HepG2 (cell line): ENCODE data around the gene LAPTM4A. TPM values are rescaled to one million over a fixed set of nuclear protein-coding genes. Genes with fewer than 3 reads are reported as not detected.

ENCODE experiments used
- AGO1 ChIP-seq: fragments of 200-400 bp; formaldehyde crosslinking; IDR thresholded peaks from 2 replicates; pipeline ENCODE4 v1.6.1; 2017; ENCODE audit warnings: mild to moderate bottlenecking, low read depth, low read length, moderate library complexity; ENCODE audit not compliant: poor library complexity, severe bottlenecking
- JUND ChIP-seq: sonication (generic); formaldehyde crosslinking; IDR thresholded peaks from 2 replicates; pipeline ENCODE4 v1.8.0; 2022; ENCODE audit warnings: mild to moderate bottlenecking, missing genetic modification reagents
- MIER3 ChIP-seq: IDR thresholded peaks from 2 replicates; pipeline ENCODE4 v1.6.1; 2016; ENCODE audit warnings: missing compliant biosample characterization, borderline replicate concordance
- NFKBIZ ChIP-seq: IDR thresholded peaks from 2 replicates; pipeline ENCODE4 v1.6.1; 2018; ENCODE audit warnings: missing genetic modification reagents, missing compliant biosample characterization
- NR2F6 ChIP-seq, 2 experiments: IDR thresholded peaks; 2 replicates each; pipeline ENCODE4 v1.6.1; 2016; ENCODE audit warnings: antibody characterized with exemption in 1 of 2, mild to moderate bottlenecking in 1 of 2
- SOX13 ChIP-seq, 3 experiments: fragments of 450-650 bp in 1 of 3; sonication (generic) in 1 of 3; formaldehyde crosslinking in 1 of 3; IDR thresholded peaks in 2 of 3; conservative IDR thresholded peaks in 1 of 3; 2 replicates each; pipeline versions ENCODE4 v1.5.0 to v1.6.1; 2016 to 2020; ENCODE audit warnings: antibody characterized with exemption in 1 of 3, mild to moderate bottlenecking in 1 of 3, missing compliant biosample characterization in 1 of 3, missing genetic modification reagents in 1 of 3, moderate library complexity in 1 of 3
- U2AF2 ChIP-seq: fragments of 200-400 bp; formaldehyde crosslinking; IDR thresholded peaks from 2 replicates; pipeline ENCODE4 v1.6.1; 2017; ENCODE audit warnings: low read depth, mild to moderate bottlenecking, low read length
- ZBTB7A ChIP-seq: sonication (generic); formaldehyde crosslinking; IDR thresholded peaks from 2 replicates; pipeline ENCODE4 v1.8.0; 2022; ENCODE audit warnings: mild to moderate bottlenecking, missing genetic modification reagents
- ZNF12 ChIP-seq: sonication (generic); formaldehyde crosslinking; IDR thresholded peaks from 2 replicates; pipeline ENCODE4 v1.5.0; 2020; ENCODE audit warnings: missing genetic modification reagents
- ZNF136 ChIP-seq: sonication (generic); formaldehyde crosslinking; IDR thresholded peaks from 2 replicates; pipeline ENCODE4 v1.8.1; 2022; ENCODE audit warnings: low read depth, mild to moderate bottlenecking, moderate library complexity, missing genetic modification reagents
- ZNF501 ChIP-seq: sonication (generic); formaldehyde crosslinking; IDR thresholded peaks from 2 replicates; pipeline ENCODE4 v1.5.1; 2020; ENCODE audit warnings: mild to moderate bottlenecking, moderate library complexity, missing genetic modification reagents
- ZNF550 ChIP-seq: sonication (generic); formaldehyde crosslinking; IDR thresholded peaks from 2 replicates; pipeline ENCODE4 v1.4.0; 2020; ENCODE audit warnings: mild to moderate bottlenecking, missing genetic modification reagents, borderline replicate concordance
- ZNF773 ChIP-seq: sonication (generic); formaldehyde crosslinking; IDR thresholded peaks from 2 replicates; pipeline ENCODE4 v1.4.0; 2020; ENCODE audit warnings: missing genetic modification reagents, borderline replicate concordance
- ZNF839 ChIP-seq: sonication (generic); formaldehyde crosslinking; IDR thresholded peaks from 2 replicates; pipeline ENCODE4 v1.4.0; 2020; ENCODE audit warnings: missing genetic modification reagents, mild to moderate bottlenecking, borderline replicate concordance
- polyA plus RNA-seq, 8 experiments: library from polyadenylated mRNA; depleted of rRNA in 3 of 8; stranded (reverse) in 7 of 8; unstranded in 1 of 8; fragments of >200 nt; fragmentation: Illumina TruSeq in 4 of 8; extraction: Trizol in 4 of 8; gene quantifications; 2 replicates each; pipeline versions ENCODE4 v1.2.1 to v1.2.3, GENCODE V29; 2011 to 2016; ENCODE audit warnings: low read depth in 4 of 8, missing spikeins in 1 of 8, mixed read lengths in 1 of 8; ENCODE audit not compliant: insufficient read depth in 1 of 8
- total RNA-seq, 5 experiments: library from RNA; depleted of rRNA; stranded (reverse); fragments of >200 nt; fragmentation: Illumina TruSeq; extraction: Trizol; gene quantifications; 2 replicates each; pipeline ENCODE4 v1.2.3, GENCODE V29; 2016; ENCODE audit warnings: low read depth in 1 of 5
- TF ChIP-seq, protein P1 (sequence below): sonication (generic); formaldehyde crosslinking; IDR thresholded peaks from 2 replicates; pipeline ENCODE4 v1.9.0; 2022; ENCODE audit warnings: missing genetic modification reagents, mild to moderate bottlenecking, borderline replicate concordance
- TF ChIP-seq, protein P2 (sequence below): sonication (generic); formaldehyde crosslinking; IDR thresholded peaks from 2 replicates; pipeline ENCODE4 v1.4.0; 2020; ENCODE audit warnings: mild to moderate bottlenecking, missing genetic modification reagents, borderline replicate concordance
- TF ChIP-seq, protein P3 (sequence below): sonication (generic); formaldehyde crosslinking; IDR thresholded peaks from 2 replicates; pipeline ENCODE4 v1.5.1; 2020; ENCODE audit warnings: missing genetic modification reagents, mild to moderate bottlenecking, borderline replicate concordance
- TF ChIP-seq, protein P4 (sequence below): sonication (generic); formaldehyde crosslinking; conservative IDR thresholded peaks from 2 replicates; pipeline ENCODE4 v1.8.0; 2022; ENCODE audit warnings: missing genetic modification reagents

The LAPTM4A gene
- total and polyA plus RNA-seq, 2 of the 13 experiments (the other 11 are each of a cell fraction or from before 2014, with no cell fraction given) = 116 to 558 TPM

DNA sequence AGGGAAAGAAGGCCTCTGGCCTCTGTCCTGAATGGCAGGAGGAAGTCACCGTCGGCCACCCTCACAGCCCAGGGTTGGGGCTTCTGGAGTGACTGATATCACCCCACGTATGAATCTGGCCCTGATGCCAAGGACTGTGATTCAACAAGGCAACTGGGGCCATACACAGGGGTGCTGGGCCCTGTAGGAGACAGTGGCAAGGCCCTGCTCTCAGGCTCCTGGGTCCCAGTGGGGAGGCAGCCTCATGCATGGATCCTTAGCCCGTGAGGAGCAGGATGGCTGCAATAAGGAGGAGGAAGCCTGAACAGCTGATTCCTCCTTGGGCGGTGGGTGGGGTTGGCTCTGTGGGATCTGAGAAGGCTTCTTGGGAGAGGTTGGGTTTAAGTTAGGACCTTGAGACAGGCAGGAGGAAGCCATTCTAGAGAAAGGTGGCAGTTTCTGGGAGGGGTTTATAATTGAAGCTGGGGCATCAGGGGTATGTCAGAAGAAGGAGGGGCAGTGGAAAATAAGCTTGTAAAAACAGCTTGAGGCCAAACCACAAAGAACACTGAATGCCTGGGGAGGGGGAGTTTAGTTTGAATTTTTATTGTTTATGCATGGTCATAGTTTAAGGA is 42.8 kb upstream of the LAPTM4A start (continued):
- TF ChIP-seq, protein P1, sequence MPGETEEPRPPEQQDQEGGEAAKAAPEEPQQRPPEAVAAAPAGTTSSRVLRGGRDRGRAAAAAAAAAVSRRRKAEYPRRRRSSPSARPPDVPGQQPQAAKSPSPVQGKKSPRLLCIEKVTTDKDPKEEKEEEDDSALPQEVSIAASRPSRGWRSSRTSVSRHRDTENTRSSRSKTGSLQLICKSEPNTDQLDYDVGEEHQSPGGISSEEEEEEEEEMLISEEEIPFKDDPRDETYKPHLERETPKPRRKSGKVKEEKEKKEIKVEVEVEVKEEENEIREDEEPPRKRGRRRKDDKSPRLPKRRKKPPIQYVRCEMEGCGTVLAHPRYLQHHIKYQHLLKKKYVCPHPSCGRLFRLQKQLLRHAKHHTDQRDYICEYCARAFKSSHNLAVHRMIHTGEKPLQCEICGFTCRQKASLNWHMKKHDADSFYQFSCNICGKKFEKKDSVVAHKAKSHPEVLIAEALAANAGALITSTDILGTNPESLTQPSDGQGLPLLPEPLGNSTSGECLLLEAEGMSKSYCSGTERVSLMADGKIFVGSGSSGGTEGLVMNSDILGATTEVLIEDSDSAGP (CRISPR knock-in tag) = no peak
- TF ChIP-seq, protein P2, sequence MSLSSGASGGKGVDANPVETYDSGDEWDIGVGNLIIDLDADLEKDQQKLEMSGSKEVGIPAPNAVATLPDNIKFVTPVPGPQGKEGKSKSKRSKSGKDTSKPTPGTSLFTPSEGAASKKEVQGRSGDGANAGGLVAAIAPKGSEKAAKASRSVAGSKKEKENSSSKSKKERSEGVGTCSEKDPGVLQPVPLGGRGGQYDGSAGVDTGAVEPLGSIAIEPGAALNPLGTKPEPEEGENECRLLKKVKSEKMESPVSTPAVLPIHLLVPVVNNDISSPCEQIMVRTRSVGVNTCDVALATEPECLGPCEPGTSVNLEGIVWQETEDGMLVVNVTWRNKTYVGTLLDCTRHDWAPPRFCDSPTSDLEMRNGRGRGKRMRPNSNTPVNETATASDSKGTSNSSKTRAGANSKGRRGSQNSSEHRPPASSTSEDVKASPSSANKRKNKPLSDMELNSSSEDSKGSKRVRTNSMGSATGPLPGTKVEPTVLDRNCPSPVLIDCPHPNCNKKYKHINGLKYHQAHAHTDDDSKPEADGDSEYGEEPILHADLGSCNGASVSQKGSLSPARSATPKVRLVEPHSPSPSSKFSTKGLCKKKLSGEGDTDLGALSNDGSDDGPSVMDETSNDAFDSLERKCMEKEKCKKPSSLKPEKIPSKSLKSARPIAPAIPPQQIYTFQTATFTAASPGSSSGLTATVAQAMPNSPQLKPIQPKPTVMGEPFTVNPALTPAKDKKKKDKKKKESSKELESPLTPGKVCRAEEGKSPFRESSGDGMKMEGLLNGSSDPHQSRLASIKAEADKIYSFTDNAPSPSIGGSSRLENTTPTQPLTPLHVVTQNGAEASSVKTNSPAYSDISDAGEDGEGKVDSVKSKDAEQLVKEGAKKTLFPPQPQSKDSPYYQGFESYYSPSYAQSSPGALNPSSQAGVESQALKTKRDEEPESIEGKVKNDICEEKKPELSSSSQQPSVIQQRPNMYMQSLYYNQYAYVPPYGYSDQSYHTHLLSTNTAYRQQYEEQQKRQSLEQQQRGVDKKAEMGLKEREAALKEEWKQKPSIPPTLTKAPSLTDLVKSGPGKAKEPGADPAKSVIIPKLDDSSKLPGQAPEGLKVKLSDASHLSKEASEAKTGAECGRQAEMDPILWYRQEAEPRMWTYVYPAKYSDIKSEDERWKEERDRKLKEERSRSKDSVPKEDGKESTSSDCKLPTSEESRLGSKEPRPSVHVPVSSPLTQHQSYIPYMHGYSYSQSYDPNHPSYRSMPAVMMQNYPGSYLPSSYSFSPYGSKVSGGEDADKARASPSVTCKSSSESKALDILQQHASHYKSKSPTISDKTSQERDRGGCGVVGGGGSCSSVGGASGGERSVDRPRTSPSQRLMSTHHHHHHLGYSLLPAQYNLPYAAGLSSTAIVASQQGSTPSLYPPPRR = no peak
- TF ChIP-seq ZNF12 (CRISPR knock-in tag) = no peak
- no peak for TF ChIP-seq NFKBIZ (CRISPR knock-in tag)
- TF ChIP-seq ZNF839 (CRISPR knock-in tag) = 0 out of 2 replicates have a peak, but pooled peaks have one; percentile 1
- TF ChIP-seq SOX13 (IDR thresholded peaks at IDR 0.05) = no peak
- TF ChIP-seq SOX13 (CRISPR knock-in tag; conservative IDR thresholded peaks at IDR 0.05 in 1 of 2, IDR thresholded peaks at IDR 0.05 in 1 of 2) = no peak
- TF ChIP-seq, protein P3, sequence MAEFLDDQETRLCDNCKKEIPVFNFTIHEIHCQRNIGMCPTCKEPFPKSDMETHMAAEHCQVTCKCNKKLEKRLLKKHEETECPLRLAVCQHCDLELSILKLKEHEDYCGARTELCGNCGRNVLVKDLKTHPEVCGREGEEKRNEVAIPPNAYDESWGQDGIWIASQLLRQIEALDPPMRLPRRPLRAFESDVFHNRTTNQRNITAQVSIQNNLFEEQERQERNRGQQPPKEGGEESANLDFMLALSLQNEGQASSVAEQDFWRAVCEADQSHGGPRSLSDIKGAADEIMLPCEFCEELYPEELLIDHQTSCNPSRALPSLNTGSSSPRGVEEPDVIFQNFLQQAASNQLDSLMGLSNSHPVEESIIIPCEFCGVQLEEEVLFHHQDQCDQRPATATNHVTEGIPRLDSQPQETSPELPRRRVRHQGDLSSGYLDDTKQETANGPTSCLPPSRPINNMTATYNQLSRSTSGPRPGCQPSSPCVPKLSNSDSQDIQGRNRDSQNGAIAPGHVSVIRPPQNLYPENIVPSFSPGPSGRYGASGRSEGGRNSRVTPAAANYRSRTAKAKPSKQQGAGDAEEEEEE (CRISPR knock-in tag) = no peak
- no peak for TF ChIP-seq NR2F6 (IDR thresholded peaks at IDR 0.05)
- TF ChIP-seq NR2F6 (CRISPR knock-in tag; IDR thresholded peaks at IDR 0.05) = no peak
- no peak for TF ChIP-seq ZNF773 (CRISPR knock-in tag)
- no peak for TF ChIP-seq U2AF2
- no peak for TF ChIP-seq ZNF136
- TF ChIP-seq MIER3 (CRISPR knock-in tag) = no peak
- 0 out of 2 replicates have a peak, but pooled peaks have one; percentile 46 for TF ChIP-seq ZBTB7A (CRISPR knock-in tag)
- TF ChIP-seq ZNF501 (CRISPR knock-in tag) = no peak
- no peak for TF ChIP-seq ZNF550 (CRISPR knock-in tag)
- TF ChIP-seq JUND = 0 out of 2 replicates have a peak, but pooled peaks have one; percentile 34
- TF ChIP-seq, protein P4, sequence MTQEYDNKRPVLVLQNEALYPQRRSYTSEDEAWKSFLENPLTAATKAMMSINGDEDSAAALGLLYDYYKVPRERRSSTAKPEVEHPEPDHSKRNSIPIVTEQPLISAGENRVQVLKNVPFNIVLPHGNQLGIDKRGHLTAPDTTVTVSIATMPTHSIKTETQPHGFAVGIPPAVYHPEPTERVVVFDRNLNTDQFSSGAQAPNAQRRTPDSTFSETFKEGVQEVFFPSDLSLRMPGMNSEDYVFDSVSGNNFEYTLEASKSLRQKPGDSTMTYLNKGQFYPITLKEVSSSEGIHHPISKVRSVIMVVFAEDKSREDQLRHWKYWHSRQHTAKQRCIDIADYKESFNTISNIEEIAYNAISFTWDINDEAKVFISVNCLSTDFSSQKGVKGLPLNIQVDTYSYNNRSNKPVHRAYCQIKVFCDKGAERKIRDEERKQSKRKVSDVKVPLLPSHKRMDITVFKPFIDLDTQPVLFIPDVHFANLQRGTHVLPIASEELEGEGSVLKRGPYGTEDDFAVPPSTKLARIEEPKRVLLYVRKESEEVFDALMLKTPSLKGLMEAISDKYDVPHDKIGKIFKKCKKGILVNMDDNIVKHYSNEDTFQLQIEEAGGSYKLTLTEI (CRISPR knock-in tag) = no peak
- no peak for TF ChIP-seq AGO1
